Thymus (tissue), 11 donors: ENCODE data around the gene YWHAQ. TPM values are rescaled to one million over a fixed set of nuclear protein-coding genes. Genes with fewer than 3 reads are reported as not detected.
A peak's percentile ranks its signal among the peaks of the same experiment; 100 is the strongest.
"Not testable (repeated sequence)": the region's sequence is repeated elsewhere in the genome, so short reads cannot be mapped to it uniquely, and the experiment has no call there.

ENCODE experiments used
- DNase-seq, 9 donors: peaks; one replicate each; pipeline ENCODE4 v3.0.0-alpha.2; 2013; ENCODE audit warnings: low spot score in 9 of 9, low read depth in 6 of 9, missing footprints in 1 of 9
- H3K27ac ChIP-seq, 2 donors: one replicate each; pipeline ENCODE4 v1.5.1; 2013; ENCODE audit warnings: control low read depth in 1 of 2, low read depth in 1 of 2, low read length in 1 of 2, mild to moderate bottlenecking in 1 of 2, moderate library complexity in 1 of 2
- H3K27me3 ChIP-seq, 2 donors: one replicate each; pipeline ENCODE4 v1.5.1; 2013; ENCODE audit warnings: low read length in 1 of 2; ENCODE audit not compliant: control insufficient read depth in 2 of 2, insufficient read depth in 1 of 2
- H3K36me3 ChIP-seq, 2 donors: one replicate each; pipeline ENCODE4 v1.5.1; 2013; ENCODE audit warnings: low read length in 1 of 2, mild to moderate bottlenecking in 1 of 2, moderate library complexity in 1 of 2; ENCODE audit not compliant: control insufficient read depth in 2 of 2, insufficient read depth in 2 of 2
- H3K4me1 ChIP-seq, 2 donors: one replicate each; pipeline ENCODE4 v1.5.1; 2013; ENCODE audit warnings: low read length in 2 of 2; ENCODE audit not compliant: control insufficient read depth in 2 of 2, insufficient read depth in 2 of 2
- H3K4me3 ChIP-seq, 2 donors: one replicate each; pipeline ENCODE4 v1.5.1; 2013; ENCODE audit warnings: low read length in 2 of 2, control low read depth in 1 of 2, mild to moderate bottlenecking in 1 of 2
- H3K9me3 ChIP-seq, 2 donors: one replicate each; pipeline ENCODE4 v1.5.1; 2013; ENCODE audit warnings: low read length in 1 of 2, mild to moderate bottlenecking in 1 of 2; ENCODE audit not compliant: control insufficient read depth in 2 of 2, insufficient read depth in 1 of 2
- WGBS: extraction: QIAGEN DNeasy Blood & Tissue Kit; methylation state at CpG from one replicate; pipeline ENCODE4 v1.1.7; 2013; 5-methylcytosine and 5-hydroxymethylcytosine counted together
- polyA plus RNA-seq: library from polyadenylated mRNA; stranded (reverse); fragments of 200-250 nt; gene quantifications from one replicate; pipeline ENCODE4 v1.2.3, GENCODE V29; 2013
- total RNA-seq: library from RNA; stranded (reverse); fragments of 120-200 nt; gene quantifications from one replicate; pipeline ENCODE4 v1.2.4, GENCODE V29; 2013
- donor health status: healthy.

YWHAQ gene
- total and polyA plus RNA-seq, 2 donors = 117 to 182 TPM

DNA sequence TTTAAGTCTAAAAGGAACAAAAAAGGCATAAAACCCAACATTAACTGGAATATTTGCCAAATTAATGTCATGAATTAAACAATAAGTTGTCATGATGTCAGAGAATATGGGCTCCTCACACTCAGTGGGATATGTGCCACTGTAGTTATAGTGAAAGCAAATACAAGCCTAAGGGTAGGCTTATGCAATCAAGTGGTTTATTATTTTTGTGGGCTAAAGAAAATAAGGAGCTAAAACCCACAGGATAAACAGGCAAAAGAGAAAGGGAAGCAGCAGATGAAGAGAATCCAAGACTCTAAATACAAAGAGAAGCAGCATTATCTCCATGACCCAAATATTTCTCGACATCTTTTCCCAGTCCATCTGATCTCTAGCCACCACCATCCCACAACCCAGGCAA lies 17.5 kb downstream of the YWHAQ start:
- WGBS = 96% methylated on average over 1 of the region's 1 CpG
- Histone ChIP-seq H3K36me3 (peaks cover 0 to 14% of the 10 kb centered on the region in 2 donors), H3K9me3 (no peaks in the 10 kb centered on the region), H3K4me3 (no peak overlapping the region), H3K27ac (no peak overlapping the region), H3K4me1 (peaks cover 2 to 8% of the 10 kb centered on the region in 2 donors), H3K27me3 (no peaks in the 10 kb centered on the region)
- DNase-seq = no peak

DNA sequence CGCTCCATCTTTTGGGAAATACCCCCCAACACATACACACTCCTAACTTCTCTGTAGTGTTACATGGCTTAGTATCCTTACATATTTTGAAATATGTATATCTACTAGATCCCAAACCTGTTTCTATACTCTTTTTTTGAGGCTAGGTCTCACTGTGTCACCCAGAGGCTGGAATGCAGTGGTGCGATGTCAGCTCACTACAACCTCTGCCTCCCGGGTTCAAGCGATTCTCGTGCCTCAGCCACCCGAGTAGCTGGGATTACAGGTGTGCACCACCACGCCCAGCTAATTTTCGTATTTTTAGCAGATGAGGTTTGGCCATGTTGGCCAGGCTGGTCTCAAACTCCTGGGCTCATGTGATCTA lies 19.3 kb downstream of the YWHAQ start:
- H3K4me1 ChIP-seq, H3K27ac ChIP-seq: not testable (repeated sequence)
- 98% methylated on average over 8 of the region's 8 CpGs for WGBS

DNA sequence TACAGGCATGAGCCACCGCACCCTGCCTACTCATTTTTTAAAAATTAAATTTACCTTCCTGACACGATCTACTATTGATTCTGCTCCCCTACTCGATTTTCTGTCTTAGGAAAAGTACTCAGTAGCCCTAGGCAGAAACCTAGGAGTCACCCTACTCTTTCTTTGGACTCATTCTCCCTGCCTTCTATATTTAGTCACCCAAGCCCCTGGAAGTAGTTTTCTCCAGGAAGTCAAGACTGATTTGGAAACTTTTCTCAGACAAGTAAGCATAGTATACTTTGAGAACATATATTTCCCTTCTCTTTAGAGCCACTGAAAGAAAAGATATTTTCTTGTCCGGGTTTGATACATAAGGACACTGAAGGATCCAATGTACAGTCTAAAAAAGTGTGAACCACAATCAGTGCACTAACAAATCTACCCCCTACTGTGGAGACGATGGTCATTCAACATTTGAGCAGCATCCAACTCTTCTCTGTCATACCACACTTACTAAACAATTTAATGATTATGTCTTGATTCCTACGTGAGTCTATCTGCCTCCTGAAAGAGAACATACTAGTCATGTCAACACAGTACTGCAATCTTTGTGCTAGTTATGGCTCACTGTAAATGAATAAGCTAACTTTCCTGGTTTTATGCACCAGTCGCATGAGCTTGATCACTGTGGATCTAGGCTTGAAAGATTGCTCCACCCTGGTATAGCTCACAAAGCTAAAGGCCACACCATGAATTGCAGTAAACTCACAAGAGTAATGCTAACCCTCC lies 19.8 kb downstream of the YWHAQ start:
- WGBS = 97% methylated on average over 7 of the region's 7 CpGs
- no peak overlapping the region for H3K27ac ChIP-seq
- no peak for DNase-seq
- peaks cover 0 to 8% of the 10 kb centered on the region in 2 donors for H3K36me3 ChIP-seq
- no peaks in the 10 kb centered on the region for H3K9me3 ChIP-seq
- H3K4me1 ChIP-seq = peaks cover 4 to 8% of the 10 kb centered on the region in 2 donors
- no peaks in the 10 kb centered on the region for H3K27me3 ChIP-seq
- no peak overlapping the region for H3K4me3 ChIP-seq

More for the DNA sequence above, 19.3 kb downstream of the YWHAQ start:
- H3K9me3 ChIP-seq, H3K36me3 ChIP-seq, H3K4me3 ChIP-seq, H3K27me3 ChIP-seq, DNase-seq: not testable (repeated sequence)

DNA sequence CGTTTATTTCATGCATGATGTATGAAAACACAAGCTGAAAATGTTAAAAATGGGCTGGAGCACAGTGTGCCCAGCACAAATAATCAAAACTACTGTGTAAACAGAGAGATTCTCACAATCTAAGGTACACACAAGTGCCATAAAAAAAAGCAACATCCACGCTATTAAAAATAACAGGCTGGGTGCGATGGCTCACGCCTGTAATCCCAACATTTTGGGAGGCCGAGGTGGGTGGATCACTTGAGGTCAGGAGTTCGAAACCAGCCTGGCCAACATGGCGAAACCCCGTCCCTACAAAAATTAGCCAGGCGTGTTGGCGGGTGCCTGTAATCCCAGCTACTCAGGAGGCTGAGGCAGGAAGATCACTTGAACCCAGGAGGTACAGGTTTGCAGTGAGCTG lies 22.3 kb downstream of the YWHAQ start:
- 88% methylated on average over 10 of the region's 10 CpGs for whole genome bisulfite sequencing
- not testable (repeated sequence) for H3K9me3 ChIP-seq, DNase-seq, H3K27me3 ChIP-seq, H3K4me1 ChIP-seq
- peaks cover 0 to 14% of the 10 kb centered on the region in 2 donors for H3K36me3 ChIP-seq
- peak overlapping the region in 1 of 2 donors; percentile 22 for H3K4me3 ChIP-seq
- peak overlapping the region; percentile 51 to 56 for H3K27ac ChIP-seq

DNA sequence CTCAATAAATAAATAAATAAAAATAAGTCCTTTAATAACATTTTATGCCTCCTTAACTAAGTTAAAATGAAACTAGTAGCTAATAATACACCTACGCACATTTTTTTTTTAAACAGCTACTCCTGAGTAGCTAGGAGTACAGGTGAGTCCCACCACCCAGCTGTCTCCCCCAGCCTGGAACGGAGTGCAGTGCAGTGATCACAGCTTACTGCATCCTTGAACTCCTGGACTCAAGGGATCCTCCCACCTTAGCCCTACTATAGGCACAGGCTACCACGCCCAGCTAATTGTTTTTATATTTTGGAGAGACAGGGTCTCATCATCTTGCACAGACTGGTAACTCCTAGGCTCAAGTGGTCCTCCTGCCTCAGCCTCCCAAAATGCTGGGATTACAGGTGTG lies 28.4 kb downstream of the YWHAQ start:
- Histone ChIP-seq H3K27ac (no peak overlapping the region), H3K27me3 (no peaks in the 10 kb centered on the region), H3K9me3 (peaks cover 0 to 20% of the 10 kb centered on the region in 2 donors), H3K4me1 (no peaks in the 10 kb centered on the region), H3K36me3 (peaks cover 29 to 51% of the 10 kb centered on the region in 2 donors), H3K4me3 (no peak overlapping the region)
- no peak for DNase-seq
- 95% methylated on average over 3 of the region's 3 CpGs for WGBS

DNA sequence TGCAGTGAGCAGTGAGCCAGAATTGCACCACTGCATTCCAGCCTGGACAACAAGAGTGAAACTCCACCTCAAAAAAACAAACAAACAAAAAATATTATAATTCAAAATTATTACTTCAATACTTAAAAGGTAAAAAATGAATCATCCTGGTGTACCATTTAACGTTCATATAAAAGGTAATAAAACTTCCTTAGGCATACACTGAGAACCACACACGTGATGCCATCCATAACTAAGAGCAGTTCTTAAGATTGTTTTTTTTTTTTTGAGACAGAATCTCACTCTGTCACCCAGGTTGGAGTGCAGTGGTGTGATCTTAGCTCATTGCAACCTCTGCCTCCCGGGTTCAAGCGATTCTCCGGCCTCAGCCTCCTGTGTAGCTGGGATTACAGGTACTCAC lies 29.4 kb downstream of the YWHAQ start:
- Histone ChIP-seq H3K36me3 (peaks cover 29 to 54% of the 10 kb centered on the region in 2 donors), H3K27me3 (no peaks in the 10 kb centered on the region), H3K27ac (no peak overlapping the region), H3K4me3 (no peak overlapping the region), H3K9me3 (peaks cover 0 to 20% of the 10 kb centered on the region in 2 donors), H3K4me1 (no peaks in the 10 kb centered on the region)
- no peak for DNase-seq
- WGBS = 98% methylated on average over 5 of the region's 5 CpGs

DNA sequence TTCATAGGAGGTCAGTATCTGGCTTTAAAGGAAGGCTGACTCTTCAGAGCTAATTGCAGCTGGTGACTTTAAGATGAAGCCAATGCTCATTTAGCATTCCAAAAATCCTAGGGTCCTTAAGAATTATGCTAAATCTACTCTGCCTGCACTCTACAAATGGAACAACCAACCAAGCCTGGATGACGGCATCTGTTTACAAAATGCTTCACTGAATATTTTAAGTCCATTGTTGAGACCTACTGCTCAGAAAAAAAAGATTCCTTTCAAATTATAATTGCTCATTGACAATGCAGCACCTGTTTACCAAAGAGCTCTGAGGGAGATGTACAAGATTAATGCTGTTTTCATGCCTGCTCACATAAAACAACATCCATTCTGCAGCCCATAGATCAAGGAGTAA lies 31.4 kb downstream of the YWHAQ start:
- no peaks in the 10 kb centered on the region for H3K4me1 ChIP-seq
- H3K27me3 ChIP-seq = no peaks in the 10 kb centered on the region
- H3K9me3 ChIP-seq = peaks cover 0 to 14% of the 10 kb centered on the region in 2 donors
- no peak for DNase-seq
- no peak overlapping the region for H3K27ac ChIP-seq
- peaks cover 29 to 52% of the 10 kb centered on the region in 2 donors for H3K36me3 ChIP-seq
- 100% methylated on average over 1 of the region's 1 CpG for WGBS
- H3K4me3 ChIP-seq = no peak overlapping the region

DNA sequence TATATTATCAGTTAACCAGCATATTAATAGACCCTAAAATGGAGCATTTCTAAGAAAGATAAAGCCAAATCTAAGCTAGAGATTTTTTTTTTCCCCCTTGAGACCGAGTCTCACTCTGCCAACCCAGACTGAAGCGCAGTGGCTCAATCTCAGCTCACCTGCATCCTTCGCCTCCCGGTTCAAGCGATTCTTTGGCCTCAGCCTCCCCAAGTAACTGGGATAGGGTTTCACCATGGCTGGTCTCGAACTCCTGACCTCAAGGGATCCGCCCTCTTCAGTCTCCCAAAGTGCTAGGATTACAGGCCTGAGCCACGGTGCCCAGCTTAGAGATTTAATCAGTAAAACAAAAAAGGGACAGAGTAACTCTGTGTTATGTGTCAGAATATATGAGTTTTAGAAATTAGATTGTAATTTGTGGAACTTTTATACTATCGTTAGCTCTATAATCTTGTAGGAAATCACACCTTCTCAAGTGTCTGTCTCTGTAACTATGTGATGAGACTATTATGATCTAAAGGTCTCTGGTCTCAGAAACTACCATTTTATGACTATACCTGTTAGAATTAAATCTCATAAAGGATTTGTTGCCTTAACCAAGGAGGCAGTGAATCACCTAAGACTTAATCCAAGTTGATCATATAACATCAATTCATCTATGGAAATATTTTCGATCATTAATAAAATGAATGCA lies 34.0 kb downstream of the YWHAQ start:
- Histone ChIP-seq H3K9me3 (peaks cover 0 to 9% of the 10 kb centered on the region in 2 donors), H3K4me3 (no peak overlapping the region), H3K36me3 (peaks cover 28 to 46% of the 10 kb centered on the region in 2 donors), H3K27ac (peak overlapping the region in 1 of 2 donors; percentile 18), H3K4me1 (peaks cover 0 to 3% of the 10 kb centered on the region in 2 donors), H3K27me3 (no peaks in the 10 kb centered on the region)
- no peak for DNase-seq
- WGBS = 96% methylated on average over 10 of the region's 10 CpGs

DNA sequence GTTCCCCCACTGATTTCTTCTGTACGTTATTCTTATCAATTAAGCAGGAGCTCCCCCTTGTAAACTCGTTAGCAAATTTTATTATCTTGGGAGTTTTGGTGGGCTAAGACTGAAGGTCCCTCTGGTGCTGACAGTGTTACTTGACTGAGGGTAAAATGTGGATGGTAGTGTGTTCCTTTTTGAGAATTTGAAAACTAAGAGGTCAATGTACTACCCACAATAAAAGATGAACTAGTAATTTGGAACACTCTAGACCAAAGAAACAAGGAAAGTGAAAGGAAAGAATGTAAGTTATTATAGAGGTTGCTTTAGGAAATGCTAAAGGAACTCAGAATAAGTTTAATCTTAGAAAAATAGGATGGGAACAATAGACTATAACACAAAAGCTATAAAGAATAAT lies 35.1 kb downstream of the YWHAQ start:
- Histone ChIP-seq H3K9me3 (peaks cover 0 to 6% of the 10 kb centered on the region in 2 donors), H3K4me1 (peaks cover 0 to 3% of the 10 kb centered on the region in 2 donors), H3K36me3 (peaks cover 24 to 47% of the 10 kb centered on the region in 2 donors), H3K4me3 (no peak overlapping the region), H3K27me3 (no peaks in the 10 kb centered on the region), H3K27ac (no peak overlapping the region)
- DNase-seq = no peak
- WGBS = 76% methylated on average over 2 of the region's 2 CpGs
